ENCODE data around the gene PGAM5. TPM values are rescaled to one million over a fixed set of nuclear protein-coding genes. Genes with fewer than 3 reads are reported as not detected.
A peak's percentile ranks its signal among the peaks of the same experiment; 100 is the strongest.

The PGAM5 gene
- total RNA-seq, 1 experiment from 2014 or later, result 112 TPM

DNA sequence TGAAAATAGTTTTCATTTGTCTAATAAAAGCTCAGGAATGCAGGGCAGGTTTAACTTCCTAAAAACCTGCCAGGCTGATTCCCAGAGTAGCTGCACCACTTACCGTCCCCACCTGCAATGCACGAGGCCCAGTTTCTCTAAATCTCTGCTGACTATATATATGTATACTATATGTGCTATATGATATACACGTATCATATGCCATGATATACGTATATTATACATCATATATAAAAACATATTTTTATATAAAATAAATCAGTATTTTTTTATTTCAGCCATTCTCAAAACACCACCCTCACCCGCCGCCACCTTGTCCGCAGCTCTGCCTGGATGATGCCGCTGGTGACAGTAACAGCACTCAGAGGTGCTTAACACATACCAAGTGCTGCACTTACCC lies 48.7 kb downstream of the PGAM5 start:
- TF ChIP-seq, protein P1, sequence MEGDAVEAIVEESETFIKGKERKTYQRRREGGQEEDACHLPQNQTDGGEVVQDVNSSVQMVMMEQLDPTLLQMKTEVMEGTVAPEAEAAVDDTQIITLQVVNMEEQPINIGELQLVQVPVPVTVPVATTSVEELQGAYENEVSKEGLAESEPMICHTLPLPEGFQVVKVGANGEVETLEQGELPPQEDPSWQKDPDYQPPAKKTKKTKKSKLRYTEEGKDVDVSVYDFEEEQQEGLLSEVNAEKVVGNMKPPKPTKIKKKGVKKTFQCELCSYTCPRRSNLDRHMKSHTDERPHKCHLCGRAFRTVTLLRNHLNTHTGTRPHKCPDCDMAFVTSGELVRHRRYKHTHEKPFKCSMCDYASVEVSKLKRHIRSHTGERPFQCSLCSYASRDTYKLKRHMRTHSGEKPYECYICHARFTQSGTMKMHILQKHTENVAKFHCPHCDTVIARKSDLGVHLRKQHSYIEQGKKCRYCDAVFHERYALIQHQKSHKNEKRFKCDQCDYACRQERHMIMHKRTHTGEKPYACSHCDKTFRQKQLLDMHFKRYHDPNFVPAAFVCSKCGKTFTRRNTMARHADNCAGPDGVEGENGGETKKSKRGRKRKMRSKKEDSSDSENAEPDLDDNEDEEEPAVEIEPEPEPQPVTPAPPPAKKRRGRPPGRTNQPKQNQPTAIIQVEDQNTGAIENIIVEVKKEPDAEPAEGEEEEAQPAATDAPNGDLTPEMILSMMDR (conservative IDR thresholded peaks at IDR 0.05), result no peak
- no peaks in the 10 kb centered on the region; the same call in 1 of the 2 replicates for H3K27me3 Mint-ChIP-seq (ENCODE audit: low read depth)
- Histone ChIP-seq H3K9me3 (ENCODE audit: control insufficient read depth, low read depth, low read length) (no peaks in the 10 kb centered on the region), H2BK15ac (ENCODE audit: low read depth, low read length) (no peak overlapping the region), H3K4me1 (ENCODE audit: insufficient read depth, low read length) (no peaks in the 10 kb centered on the region), H2BK20ac (ENCODE audit: low read depth, low read length, poor library complexity, severe bottlenecking) (no peak overlapping the region), H3T11ph (ENCODE audit: low read length) (no peak overlapping the region), H2BK120ac (ENCODE audit: low read depth, low read length, poor library complexity, severe bottlenecking) (no peak overlapping the region), H3K79me2 (ENCODE audit: insufficient read depth, low read length) (peaks cover 26% of the 10 kb centered on the region; the same call in 1 of the 2 replicates), H3K56ac (ENCODE audit: insufficient read length, low read depth, low read length) (no peak overlapping the region), H4K20me1 (ENCODE audit: control insufficient read depth, insufficient read depth, insufficient read length) (no peaks in the 10 kb centered on the region), H4K91ac (ENCODE audit: insufficient read length, low read depth, low read length) (no peak overlapping the region), H2BK5ac (ENCODE audit: insufficient read length, low read length) (no peak overlapping the region), H2BK12ac (ENCODE audit: insufficient read length, low read depth, low read length) (no peak overlapping the region), H3K27me3 (ENCODE audit: insufficient read depth, low read length) (no peaks in the 10 kb centered on the region), H2AK5ac (ENCODE audit: insufficient read length, low read length) (no peak overlapping the region), H4K8ac (replicated peaks; ENCODE audit: insufficient read length, low read depth, low read length) (no peak overlapping the region), H3K27ac (ENCODE audit: insufficient read length, low read depth, low read length) (no peak overlapping the region), H3K23me2 (ENCODE audit: insufficient read length, low read depth, low read length, poor library complexity, severe bottlenecking) (peaks cover 7% of the 10 kb centered on the region), H3K18ac (ENCODE audit: insufficient read length, low read depth, low read length) (no peak overlapping the region), H4K5ac (ENCODE audit: insufficient read length, low read depth, low read length) (no peak overlapping the region), H3K4me2 (ENCODE audit: insufficient read depth, insufficient read length, low read length) (no peak overlapping the region), H3K9ac (ENCODE audit: extremely low read depth, insufficient read length, low read length) (no peak overlapping the region), H3K4ac (ENCODE audit: low read depth, low read length) (no peak overlapping the region), H3K23ac (ENCODE audit: insufficient read length, low read depth, low read length) (no peak overlapping the region), H3K14ac (ENCODE audit: insufficient read depth, low read length) (no peak overlapping the region), H2AFZ (ENCODE audit: low read length) (no peak overlapping the region), H3K79me1 (ENCODE audit: insufficient read depth, low read depth, low read length, poor library complexity, severe bottlenecking) (peaks cover 12% of the 10 kb centered on the region)
- peaks cover 21 to 41% (median 30%) of the 10 kb centered on the region in 3 experiments for H3K36me3 Mint-ChIP-seq (ENCODE audit: insufficient read depth in 1 of 3, low read depth in 3 of 3)
- peaks cover 5 to 14% of the 10 kb centered on the region in 2 experiments for H3K4me1 Mint-ChIP-seq
- WGBS (ENCODE audit: extremely low coverage, insufficient read length, low lambda C conversion rate), result no CpG with 5 or more reads among the region's 8 CpGs
- no peak for DNase-seq
- H3K9me3 Mint-ChIP-seq, result peaks cover 0 to 1% of the 10 kb centered on the region in 2 experiments; a peak in 1 of 5 replicates
- H3K4me3 Mint-ChIP-seq, result peak overlapping the region; percentile 26 to 91; a peak in 2 of 5 replicates
- no peak overlapping the region for H3K27ac Mint-ChIP-seq

Measured in H9 (cell line).